SH-SY5Y (cell line): ENCODE measurements around the gene FUT7.
A peak's percentile ranks its signal among the peaks of the same experiment; 100 is the strongest.

Experiments used
- GATA2 ChIP-seq: IDR thresholded peaks from 2 replicates; pipeline ENCODE4 v1.6.1; 2011; ENCODE audit warnings: mild to moderate bottlenecking, low read depth, low read length
- GATA3 ChIP-seq: IDR thresholded peaks from 2 replicates; pipeline ENCODE4 v1.6.1; 2011; ENCODE audit warnings: low read depth, mild to moderate bottlenecking, low read length, moderate library complexity

Gene FUT7

DNA sequence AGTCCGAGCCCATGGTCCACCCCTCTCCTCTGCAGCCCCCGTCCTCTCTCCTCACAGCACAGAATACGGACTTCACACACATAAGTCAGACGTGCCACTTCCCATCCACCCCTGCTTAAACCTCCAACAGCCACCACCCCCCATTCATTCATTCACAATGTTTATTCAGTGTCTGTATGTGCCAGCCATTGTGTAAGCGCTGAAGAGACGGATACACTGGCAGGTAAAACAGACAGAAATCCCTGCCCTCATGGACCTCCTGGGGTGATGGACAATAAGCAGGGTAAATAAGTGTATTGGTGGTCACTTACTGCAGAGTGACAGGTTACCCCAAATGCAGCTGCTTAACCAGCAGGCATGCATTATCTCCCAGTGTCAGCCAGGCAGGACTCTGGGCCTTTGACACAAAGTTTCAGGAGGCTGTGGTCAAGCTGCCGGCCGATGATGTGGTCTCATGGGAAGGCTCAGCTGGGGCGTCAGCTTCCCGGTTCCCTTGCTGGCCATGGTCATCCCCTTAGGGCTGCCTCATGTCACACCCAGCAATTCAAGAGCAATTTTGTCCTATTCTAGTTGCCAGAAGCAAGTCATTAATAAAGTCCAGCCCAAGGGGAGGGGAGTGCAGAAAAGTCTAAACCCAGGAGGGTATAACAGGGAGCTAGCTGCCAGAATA, 41.5 kb downstream of the FUT7 start:
- TF ChIP-seq GATA2 (no peak), GATA3 (no peak)

DNA sequence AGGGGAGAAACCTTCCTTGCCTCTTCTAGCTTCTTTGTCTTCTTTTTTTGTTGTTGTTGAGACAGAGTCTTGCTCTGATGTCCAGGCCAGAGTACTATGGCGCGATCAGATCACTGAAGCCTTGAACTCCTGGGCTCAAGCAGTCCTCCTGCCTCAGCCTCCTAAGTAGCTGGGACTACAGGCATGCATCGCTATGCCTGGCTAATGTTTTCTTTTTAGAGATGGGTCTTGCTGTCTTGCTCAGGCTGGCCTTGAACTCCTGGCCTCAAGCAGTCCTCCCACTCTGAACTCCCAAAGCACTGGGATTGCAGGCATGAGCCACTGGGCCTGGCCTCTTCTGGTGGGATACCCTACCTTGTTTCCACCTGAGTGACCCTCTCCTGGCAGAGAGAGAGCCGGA, 43.0 kb downstream of the FUT7 start:
- TF ChIP-seq GATA3, result no peak

DNA sequence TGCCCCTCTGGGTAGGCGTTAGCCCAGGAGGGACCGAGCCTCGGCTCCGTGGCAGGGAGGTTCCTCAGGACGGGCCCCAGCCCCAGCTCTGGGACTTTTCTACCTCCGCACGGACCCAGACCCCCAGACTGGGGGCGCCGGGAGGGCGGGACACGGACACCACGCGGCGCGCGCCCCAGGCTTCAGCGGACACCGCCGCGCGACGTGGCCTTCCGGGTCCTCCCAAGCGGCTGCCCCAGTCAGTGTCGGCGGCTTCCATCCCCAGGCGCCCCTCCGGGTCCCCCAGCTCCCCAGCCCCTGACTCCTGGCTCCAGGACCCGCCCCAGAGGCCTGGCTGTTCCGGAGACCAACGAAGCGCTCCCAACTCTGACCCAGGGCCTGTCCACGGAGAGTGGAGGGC, 46.0 kb downstream of the FUT7 start:
- TF ChIP-seq GATA2, result no peak

DNA sequence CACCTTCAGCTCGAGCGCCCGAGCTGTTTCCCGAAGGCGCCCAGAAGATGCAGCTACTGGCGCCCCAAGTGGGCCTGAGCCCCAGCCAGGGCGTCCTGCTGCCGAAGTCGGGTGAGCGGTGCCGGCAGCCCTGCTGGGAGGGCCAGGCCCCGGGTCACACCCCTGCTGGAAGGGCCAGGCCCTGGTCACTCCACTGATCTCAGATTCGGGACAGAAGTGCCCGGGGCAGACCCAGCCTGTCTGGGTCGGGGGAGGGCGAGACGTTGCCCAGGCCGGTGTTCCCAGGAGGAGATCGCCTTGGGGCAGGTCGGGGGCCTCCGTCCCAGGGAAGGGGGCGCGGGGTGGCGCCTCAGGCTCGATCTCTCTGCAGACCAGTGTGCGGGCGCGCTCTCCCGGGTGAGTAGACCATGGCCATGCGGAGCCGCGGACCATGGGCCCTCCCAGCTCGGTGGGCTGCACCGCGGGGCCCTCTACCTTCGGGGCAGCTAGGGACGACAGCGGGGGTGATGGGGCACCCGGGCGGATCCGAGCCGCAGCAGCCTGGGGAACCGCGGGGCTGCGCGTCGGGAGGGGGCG, 46.8 kb downstream of the FUT7 start:
- TF ChIP-seq GATA2, result no peak
- no peak for TF ChIP-seq GATA3

DNA sequence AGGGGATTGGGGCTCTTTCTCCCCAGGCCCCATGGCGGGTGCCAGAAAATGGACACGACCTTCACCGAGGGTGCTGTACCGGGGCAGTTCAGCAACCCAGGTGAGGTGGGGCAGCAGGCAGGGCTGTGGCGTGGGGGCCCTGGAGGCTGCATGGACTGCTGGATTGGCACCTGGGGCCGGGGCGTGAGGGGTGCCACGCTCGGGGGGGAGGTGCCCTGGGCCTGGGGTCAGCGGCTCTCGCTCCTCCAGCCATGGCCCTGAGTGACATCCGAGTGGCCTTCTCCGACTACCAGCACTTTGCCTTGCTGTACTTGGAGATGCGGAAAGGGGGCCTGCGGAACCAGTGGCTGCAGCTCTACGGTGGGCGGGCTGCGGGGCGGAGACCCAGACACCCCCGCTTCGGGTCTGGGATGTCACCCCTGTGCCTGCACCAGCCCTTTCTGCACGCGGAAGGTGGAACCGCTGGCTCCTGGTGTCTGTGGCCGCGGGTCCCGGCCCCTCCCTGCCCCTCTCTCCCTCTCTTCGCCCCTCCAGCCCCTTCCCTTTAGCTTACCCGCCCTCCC, 47.3 kb downstream of the FUT7 start:
- TF ChIP-seq GATA2 (no peak), GATA3 (no peak)

DNA sequence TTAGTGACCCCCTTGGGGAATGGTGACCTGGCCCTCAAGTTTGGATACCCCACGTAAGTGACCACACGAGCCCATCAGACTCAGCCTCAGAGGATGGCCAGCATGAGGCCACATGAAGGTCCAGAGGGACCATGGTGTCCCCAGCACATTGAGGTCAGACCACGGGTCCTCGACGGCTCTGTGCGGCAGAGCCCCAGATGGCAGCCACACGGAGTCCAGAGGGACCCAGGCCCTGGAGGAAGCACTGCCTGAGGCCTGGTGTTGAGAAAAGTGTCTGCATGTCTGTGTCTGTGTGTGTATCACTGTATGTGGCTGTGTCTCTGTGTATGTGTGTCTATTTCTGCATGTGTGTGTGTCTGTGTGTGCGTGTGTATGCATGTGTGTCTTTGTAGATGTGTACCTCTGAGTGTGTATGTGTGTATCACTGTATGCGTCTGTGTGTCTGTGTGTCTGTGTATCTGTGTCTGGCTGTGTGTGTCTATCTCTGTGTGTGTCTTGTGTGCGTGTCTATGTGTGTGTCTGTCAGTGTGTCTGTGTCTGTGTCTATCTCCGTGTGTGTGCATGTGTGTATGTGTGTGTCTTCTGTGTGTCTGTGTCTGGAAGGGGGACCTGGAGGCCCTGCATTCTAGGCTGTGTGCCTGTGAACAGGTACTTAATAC, 48.1 kb downstream of the FUT7 start:
- TF ChIP-seq GATA2 (no peak), GATA3 (no peak)

DNA sequence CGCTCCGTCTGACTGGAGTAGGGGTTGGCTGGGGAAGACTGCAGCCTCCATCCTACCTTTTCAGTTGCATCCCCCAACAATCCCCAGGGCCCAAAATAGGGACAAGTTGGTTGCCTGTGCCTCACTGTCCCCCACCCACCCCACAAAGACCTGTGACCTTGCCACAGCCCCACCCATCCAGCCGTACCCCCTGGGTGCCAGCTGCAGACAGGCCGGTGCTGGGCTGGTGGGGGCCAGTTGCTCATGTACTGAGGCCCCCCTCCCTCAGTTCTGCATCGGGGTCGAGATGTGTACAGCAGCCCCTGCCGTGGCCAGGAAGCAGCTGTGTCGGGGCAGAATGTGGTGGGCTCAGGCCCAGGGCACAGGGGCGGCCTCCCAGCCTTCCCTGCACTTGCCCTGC, 48.7 kb downstream of the FUT7 start:
- TF ChIP-seq GATA3 (no peak), GATA2 (no peak)

DNA sequence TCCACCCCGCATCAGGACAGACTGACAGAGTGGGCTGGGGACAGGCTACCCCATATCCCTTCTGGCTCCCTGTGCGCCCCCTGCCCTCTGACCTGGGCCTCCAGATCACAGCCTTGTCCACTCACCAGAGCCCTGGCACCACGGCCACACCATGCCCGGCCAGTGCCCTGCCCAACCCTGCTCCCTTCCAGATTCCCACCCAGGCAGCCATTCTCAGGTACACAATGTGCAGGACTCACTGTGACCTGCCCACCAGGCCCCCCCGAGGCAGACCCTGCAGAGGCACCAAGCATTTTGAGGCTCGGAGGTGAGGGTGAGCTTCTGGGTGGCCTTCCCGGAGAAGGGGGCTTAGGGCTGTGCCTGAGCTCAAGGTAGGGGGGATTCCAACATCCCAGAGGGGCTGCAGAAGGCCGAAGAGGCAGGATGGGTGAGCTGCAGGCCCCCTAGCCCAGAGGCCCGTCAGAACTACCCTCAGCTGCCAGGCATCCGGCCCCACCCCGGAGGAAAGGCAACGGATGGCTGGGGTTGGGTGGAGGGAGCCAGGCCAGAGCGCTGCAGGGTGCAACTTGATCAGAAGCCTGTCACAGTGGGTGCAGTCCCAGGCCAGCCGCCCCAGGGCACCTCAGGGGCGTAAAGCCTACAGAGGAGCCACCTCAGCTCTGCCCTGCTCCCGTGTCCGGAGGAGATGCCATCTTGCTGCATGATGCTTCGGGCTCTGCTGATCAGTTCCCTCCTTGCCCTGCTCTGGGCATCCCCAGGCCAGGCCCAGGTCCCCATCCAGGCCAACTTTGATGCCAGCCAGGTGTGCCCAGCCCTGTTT, 49.4 kb downstream of the FUT7 start, which contains the start of gene LCNL1:
LCNL1 (plus strand) TSS at position 762 of the 820 bp plus-strand sequence. CDS start 594 bp downstream, outside the sequence.
- no peak for TF ChIP-seq GATA2
- TF ChIP-seq GATA3, result no peak

DNA sequence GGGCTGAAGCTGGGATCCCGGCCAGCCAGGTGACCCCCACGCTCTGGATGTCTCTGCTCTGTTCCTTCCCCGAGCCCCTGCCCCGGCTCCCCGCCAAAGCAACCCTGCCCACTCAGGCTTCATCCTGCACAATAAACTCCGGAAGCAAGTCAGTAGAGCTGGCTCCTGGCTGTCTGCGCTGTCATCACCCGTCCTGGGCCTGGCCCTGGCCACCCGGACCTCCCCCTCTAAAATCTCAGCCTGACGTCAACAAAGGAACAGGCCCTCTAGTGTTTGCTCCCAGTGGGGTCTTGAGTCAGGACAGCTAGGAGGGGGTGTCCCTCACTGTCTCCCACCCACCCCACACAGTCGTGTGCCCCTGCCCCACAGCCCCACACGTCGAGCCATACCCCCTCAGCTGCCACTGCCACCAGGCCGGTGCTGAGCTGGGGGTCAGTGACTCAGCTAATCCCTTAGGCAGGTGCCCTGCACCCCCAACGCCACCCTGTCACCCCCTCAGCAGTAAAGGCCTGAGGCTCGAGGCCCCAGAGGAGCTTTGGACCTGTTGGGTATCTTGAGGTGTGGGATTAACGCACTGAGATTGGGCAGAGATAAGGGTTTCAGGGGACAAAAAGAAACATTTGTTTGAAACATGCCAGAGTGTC, 50.2 kb downstream of the FUT7 start:
- TF ChIP-seq GATA3 (no peak), GATA2 (peak; percentile 75)

DNA sequence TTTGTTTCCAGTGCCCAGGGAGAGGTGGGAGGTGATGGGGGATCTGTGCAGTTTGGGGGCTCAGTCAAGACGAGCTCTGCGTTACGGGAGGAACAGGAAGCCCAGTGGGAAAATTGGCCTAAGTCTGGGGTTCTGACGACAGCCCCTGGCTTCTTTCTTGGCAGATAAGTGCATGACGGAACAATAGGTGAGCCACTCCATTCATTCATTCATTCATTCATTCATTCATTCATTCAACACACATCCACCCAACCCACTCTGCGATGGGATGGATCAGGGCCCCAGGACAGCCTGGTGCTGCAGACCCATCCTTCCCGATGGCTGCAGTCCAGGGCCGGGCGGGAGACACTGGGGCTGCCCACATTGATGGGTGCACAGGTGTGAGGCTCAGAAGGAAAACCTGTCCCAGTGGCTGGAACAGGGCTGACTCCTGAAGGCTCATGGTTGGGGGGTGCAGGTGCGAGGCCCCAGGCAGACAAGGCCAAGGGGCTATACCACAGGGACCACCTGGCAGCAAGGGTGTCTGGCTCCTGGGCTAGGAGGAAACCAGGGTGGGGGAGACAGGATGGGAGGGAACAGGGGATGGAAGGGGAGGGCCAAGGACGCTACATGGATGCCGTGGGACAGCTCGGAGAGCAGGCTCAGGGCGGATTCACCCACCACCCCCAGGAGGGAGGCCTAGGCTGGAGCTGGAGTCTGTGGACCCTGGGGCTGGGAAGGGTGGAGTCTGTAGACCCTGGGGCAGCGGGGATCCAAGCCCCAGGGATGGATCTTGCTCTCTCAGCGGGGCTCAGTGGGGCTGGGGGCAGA, 51.0 kb downstream of the FUT7 start:
- TF ChIP-seq GATA2 (no peak), GATA3 (no peak)
